ENCODE measurements around the gene MPO.
A peak's percentile ranks its signal among the peaks of the same experiment; 100 is the strongest.

Gene MPO, protein sequence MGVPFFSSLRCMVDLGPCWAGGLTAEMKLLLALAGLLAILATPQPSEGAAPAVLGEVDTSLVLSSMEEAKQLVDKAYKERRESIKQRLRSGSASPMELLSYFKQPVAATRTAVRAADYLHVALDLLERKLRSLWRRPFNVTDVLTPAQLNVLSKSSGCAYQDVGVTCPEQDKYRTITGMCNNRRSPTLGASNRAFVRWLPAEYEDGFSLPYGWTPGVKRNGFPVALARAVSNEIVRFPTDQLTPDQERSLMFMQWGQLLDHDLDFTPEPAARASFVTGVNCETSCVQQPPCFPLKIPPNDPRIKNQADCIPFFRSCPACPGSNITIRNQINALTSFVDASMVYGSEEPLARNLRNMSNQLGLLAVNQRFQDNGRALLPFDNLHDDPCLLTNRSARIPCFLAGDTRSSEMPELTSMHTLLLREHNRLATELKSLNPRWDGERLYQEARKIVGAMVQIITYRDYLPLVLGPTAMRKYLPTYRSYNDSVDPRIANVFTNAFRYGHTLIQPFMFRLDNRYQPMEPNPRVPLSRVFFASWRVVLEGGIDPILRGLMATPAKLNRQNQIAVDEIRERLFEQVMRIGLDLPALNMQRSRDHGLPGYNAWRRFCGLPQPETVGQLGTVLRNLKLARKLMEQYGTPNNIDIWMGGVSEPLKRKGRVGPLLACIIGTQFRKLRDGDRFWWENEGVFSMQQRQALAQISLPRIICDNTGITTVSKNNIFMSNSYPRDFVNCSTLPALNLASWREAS

DNA sequence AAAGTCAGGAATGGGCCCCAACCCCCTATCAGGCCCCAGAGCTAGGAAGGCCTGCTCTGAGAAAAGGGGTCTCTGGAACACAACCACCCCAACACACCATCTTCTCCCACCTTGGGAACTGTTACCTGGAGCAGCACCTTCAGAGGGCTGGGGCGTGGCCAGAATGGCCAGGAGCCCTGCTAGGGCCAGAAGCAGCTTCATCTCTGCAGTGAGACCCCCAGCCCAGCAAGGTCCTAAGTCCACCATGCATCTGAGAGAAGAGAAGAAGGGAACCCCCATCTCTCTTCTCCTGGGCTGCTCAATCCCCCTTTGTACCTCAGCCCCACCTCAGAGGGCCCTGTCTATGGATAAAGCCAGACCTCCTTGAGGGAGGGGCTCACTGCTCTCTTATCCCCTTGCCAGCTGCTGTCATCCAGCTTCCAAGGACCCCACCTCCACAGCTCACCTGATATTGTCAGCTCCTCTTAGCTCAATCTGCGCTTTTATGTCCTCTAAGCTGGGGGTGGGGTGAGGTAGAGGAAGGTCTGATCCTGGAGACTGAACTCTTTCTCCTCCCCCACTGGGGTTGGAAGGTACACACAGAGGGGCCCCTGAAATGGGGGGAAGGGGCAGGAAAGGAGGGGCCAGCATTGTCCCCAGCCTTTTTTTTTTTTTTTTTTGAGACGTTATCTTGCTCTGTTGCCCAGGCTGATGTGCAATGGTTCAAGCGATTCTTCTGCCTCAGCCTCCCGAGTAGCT, at the start of gene MPO:
Gene MPO, minus strand, starts transcription at position 456 of the 738 bp plus-strand sequence. Its CDS starts 177 bp downstream, at position 279.
- no peak for DNase-seq

DNA sequence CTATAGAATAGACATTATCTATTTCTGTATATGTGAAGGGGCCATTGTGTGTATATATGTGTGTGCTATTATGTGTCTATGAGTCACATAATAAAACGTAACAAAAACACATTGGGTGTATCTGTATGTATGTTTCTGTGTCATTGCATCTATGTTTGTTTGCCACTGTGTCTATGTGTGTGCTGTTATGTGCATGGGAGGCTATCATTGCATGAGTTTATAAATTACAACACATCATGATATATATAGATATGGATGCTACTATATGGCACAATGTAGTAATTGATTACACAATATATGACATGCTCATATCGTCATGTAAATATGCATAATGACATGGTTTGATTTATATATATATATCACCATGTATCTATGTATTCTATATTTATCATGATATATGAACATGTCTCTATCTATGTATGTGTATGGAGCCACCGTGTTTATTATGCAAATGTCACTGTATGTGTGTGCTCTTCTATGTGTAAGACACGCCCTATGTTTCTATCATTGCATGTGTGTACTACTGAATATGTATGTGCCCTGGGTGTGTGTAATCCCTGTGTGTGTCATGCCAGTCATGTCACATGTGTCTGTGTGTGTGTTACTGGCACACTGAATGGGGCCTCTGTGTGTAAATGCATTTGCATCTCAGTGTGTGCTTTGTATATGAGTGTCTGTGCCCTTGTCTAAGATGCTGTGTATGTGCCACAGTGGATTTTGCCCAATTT, 49.2 kb upstream of the MPO start:
- no peak for DNase-seq

DNA sequence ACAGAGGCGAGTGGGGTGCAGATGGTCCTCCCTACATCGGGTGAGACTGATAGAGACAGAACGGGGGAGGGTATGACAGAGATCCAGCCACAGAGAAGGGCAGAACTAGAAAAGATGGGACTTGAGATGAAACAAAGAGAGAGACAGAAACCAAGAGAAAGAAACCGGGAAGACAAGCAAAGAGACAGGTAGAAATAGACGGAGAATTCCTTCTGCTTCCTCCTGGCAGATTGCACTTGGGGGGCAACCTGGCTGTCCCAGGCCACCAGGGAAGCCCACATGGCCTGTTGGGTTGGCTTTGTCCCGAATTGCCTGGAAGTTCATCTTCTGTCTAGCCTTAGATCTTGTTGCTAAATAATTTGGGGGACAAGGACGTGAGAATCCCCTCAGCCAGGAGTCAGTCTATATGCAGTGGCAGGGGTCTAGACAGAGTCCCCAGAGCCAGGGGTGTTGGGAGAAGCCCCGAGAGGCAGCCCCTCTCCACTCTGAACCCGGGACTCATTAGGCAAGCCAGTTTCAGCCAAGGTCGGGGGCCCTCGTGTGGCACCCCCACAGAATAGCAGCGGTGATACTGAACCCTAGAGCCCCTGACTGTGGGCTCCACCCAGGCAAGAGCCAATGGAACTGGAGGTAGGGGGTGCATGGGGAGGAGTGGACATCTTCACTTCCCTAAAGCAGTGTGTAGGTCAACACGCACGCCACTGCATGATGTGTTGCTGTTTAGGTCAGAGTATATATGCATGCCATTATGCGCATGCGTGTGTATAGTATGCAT, 48.5 kb upstream of the MPO start:
- DNase-seq = peak; percentile 32

DNA sequence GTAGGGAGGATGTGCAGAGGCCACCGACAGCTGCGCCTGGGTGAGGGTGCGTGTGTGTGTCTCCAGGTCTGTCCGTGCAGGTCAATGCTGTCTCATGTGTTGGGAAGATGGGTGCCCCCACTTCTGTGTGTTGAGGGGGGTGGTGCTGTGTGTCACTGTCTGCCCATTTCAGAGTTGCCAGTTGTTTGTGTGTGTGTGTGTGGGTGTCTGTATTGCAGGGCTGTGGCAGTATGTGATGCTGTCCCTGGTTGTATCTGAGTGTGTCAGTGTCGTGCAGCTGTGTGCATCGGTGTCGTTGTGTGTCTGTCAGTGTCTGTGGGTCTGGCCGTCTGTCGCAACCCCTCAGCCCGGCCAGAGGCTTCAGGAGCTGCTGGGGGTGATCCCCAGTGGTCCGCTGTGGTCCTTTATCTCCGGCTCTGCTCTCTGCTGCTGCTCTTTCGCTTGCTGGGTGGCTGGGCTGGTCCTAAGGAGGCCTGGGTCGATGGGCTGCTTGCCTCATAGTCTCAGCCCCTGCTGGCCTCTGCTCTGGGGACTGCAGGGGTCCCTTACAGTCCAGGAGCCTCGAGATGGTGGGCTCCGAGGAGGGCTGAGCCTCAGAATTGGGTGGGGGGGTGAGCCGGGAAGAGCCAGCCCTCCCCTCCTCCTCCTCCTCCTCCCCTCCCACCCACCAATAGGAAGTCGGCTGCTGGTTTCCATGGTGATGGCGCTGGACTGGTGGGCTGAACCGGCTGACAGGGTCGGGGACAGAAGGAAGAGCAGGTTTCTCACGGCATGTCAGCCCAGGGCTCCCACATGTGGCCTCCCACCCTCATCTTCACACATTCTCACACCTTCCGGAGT, 47.7 kb upstream of the MPO start, which contains the start of gene TSPOAP1:
Gene TSPOAP1, minus strand, starts transcription at position 601 of the 840 bp plus-strand sequence. CDS start 875 bp downstream, outside the sequence.
- peak; percentile 48 for DNase-seq

DNA sequence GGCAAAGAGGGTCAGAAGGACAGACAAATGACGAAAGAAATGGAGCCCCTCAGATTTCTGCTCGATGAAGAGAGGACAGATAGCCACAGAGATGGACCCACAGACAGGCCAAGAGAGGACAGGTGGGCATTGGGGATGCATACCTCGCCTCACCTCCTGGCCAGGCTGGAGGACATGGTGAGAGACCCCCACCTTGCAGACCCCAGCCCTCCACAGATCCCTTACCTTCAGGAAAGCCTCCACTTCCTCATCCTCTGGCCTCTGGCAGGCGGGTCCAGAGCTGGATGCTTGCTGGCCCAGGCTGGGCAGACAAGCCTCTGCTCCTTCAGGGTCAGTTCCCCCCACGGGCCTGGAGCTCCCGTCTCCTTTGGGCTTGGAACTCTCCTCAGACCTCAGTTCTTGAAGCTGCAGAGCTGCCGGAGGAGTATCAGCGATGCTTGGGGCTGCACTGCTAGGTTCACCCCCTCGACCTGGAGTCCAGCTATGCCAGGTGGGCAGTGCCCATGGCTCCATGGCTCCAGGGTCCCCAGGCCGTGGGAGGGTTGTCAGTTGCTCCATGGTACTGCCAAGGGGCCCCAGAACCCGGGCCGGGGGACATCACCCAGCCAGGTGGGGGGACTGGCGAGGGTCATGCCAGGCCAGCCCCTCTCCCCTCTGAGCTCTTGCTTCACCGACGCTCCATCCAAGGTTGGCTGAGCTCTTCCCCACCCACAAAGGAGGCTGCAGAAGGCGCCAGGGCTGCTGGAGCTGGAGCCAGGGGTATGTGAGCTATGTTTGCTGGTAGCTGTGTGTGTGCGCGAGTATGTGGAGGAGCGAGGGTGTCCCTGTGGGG, 46.8 kb upstream of the MPO start:
- DNase-seq = peak; percentile 35

DNA sequence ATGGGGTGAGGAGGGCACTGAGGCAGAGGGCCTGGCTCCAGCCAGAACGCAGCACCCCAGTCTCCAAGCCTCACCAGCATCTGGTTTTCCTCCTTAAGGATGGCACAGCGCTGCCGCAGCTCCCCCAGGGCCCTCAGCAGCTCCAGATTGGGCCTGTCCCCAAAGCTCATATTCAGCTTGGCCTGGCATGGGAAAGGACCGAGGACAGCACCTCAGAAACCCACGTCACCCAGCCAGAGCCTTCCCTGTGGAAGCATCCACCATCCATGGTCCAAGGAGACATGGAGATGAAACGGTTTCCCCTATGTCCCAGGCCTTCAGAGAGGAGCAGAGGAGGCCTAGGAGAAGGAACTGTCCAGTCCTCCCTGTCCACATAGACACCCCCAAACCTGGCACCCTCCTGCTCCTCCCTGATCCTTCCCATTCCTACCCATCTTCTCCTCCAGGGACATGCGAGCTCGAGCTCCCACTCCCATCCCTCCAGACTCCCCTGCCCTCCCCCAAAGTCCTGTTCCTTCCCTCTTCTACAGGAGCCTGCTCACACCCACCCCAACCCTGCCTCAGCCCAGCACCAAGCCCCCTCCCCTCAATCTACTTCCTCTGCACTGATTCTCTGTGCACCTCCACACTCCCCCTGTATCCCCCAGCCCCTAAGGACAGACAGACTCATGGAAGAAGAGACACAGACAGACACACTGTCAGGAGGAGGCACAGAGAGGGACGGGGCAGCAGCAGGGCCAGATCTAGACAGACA, 46.1 kb upstream of the MPO start:
- DNase-seq = no peak

DNA sequence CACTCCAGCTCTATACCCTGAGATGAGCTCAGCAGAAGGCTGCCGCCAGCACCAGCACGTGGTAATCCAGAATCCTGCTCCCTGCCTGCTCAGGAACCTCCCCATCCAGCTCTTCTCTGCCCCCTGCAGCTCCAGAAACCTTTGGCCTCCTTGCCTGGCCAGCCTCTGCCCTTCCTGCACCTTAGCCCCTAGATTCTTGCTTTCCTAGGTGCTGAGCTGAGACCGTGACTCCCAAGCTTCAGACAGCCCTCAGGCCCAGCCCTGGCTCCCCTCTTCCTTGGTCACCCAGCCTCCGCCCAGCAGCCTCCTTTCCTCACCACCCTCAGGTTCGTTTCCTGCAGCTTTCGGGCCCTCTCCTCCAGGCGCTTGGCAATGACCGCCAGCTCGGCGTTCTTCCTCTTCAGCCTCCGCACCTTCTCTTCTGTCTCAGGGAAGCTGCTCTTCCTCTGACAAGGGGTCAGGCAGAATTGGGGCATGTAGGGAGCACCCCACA, 45.3 kb upstream of the MPO start:
- no peak for DNase-seq

DNA sequence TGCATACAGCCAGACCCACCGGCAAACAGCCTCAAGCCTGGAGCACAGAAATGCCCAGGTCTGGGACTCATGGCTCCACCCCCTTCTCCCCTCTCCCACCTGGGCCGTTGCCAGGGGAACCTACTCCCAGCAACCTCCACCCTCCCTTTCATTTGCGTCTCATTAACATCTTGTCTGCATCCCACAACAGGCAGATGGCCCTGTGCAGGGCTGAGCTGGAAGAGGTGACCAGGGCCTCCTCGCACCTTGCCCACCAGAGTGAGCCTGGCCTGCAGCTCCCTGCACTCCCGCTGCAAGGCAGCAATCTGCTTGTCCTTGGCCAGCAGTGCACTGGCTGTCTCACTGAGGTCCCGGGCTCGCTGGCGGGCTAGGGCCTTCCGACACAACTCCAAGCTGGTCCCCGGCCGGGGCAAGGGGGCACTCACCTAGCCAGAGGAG, 44.6 kb upstream of the MPO start:
- DNase-seq = no peak

DNA sequence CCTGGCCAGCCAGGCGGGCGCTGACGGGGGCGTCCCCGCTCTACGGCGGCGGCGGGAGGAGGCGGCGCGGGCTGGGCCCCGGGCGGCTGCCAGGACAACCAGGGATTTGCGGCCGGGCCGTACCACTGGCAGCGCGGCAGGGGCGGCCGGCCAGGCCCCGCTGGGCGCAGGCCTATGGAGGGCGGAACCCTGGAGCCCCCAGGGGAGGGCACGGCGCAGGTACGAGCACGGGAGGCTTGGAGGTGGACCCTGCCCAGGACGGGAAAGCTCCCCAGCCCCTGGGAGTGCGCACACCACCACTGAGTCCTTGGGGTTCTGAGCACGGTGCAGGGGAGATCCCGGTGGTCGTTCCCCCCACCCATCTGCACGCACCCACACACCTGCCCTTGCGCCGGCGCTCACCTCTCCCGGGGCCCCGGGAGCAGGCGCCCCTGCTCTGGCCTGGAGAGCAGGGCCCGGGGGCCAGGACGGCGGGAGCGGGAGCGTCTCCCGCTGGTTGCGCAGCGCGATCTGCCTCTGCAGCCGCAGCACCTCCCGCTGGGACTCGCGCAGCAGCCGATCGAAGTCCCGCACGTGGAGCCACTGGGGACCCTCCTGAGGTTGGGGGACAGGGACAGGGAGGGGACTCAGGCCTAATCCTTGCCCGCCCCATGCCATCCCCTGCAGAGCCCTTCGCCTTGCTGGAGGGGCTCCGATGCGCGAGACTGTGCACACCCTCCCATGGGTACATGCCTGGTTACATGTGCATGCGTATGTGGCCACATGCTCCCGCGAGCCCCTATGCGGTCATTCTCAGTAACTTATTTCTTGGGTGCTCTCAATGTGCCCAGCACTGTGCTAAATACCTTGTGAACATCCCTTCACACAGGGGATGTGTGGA, 43.9 kb upstream of the MPO start:
- peak; percentile 49 for DNase-seq

DNA sequence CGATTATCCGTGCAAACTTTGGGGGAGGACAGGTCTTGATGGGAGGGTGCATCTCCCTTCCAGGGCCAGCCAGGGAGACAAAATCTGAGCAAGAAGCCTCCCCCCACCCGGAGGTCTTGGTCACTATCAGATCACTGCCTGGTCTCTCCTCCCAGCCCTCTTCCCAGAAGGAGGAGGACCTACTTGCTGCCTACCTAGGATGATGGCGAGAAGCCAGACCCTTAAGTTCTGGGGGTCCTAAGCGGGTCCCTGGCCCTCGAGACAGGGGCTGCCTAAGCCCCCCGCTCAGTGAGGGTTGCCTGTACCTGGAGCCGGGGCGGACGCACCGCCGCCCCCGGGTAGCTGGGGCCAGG, 43.3 kb upstream of the MPO start:
- DNase-seq = no peak

DNA sequence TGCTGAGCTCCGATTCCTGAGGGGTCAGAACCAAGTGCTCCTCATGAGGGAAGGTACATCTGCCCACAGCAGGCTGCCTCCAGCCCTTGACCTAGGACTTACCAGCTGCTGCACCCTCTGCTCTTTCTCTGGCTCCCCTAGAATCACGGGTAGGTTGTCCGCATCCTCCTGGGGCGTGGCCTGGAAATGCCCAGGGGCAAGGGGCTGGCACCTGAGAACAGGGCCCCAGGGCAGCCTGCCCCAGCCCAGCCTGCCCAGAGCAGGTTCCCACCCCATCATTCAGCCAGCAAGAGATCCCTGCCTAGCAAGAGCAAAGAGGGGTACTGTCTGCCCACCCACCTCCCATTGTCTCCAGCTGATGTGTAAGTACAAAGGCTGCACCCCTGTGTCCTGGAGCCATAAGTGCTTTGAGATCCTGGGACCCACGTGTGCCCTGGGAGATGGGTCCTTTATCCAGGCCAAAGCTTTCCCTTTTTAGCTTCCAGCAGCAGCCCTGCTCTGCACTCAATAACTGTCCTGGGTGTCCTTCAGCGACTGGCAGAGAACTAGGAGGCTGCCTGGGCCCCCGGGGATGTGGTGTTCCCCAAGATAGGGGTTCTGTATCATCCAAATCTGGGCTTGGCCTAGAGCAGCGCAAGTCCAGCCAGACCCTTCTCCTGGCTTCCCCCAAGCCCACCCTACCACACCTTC, 42.8 kb upstream of the MPO start:
- no peak for DNase-seq

DNA sequence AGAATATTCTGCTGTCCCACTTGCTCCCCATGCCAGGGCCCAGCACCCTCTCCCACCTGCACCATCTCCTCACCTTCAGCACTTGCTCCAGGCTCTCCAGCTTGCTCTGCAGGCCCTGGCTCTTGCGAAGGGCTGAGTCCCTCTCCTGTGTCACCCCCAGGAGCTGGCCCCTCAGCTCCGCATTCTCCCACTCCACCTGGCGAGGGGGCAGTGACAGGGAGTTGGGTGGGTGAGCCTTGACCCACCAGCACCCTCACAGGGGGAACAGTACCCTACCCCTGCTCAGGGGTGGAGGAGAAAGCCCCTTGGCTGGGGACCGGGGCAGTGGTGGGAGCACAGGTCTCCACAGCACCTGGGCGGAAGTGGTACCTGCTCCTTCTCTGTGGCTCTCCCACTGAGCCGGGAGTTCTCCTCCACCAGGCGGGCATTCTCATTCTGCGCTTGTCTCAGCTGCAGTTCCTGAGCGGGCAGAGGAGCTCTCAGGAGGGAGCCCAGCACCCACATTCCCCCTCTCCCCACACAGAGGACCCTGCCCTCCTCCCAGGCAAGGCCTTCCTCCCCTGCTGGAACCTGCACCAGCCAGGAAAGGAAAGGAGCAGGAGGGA, 41.9 kb upstream of the MPO start:
- DNase-seq = no peak

DNA sequence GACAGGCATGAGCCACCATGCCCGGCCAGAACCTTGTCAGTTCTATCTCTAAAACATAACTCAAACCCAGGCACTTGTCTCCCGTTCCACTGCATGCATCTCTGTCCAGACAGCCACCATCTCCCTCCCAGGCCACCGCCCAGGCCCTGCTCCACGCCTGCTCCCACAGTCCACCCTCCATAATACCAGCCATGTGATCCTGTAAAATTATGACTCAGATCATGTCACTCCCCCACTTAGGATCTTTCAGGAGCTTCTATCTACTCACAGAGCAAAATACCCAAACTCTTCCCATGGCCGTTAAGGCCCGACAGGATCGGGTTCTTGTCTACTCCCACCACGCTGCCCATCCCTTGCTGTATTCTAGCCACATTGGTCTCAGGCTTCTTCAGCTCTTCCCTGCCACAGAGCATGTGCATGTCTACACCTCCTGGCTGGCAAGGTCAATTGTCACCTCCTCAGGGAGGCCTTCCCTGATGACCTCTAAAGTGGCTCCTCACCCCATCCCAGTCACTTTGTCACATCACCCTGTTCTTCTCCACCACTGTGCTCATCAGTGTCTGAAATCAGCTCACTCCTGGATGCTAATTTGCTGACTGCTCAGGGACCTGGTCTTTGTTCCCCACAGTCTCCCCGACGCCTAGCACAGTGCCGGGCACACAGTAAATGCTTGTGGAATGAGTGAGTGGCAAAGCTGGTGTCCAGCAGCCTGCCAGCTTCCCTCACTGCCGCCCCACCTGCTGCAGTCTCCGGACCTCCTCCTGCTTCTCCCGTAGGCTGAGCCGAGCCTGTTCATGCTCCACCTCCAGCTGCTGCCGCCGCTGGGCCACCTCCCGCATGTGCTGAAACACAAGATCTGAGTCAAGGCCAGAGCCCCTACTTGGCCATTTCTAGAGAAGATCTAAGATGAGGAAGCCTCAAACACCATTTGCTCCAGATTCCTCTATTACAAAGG, 41.1 kb upstream of the MPO start:
- DNase-seq = no peak

DNA sequence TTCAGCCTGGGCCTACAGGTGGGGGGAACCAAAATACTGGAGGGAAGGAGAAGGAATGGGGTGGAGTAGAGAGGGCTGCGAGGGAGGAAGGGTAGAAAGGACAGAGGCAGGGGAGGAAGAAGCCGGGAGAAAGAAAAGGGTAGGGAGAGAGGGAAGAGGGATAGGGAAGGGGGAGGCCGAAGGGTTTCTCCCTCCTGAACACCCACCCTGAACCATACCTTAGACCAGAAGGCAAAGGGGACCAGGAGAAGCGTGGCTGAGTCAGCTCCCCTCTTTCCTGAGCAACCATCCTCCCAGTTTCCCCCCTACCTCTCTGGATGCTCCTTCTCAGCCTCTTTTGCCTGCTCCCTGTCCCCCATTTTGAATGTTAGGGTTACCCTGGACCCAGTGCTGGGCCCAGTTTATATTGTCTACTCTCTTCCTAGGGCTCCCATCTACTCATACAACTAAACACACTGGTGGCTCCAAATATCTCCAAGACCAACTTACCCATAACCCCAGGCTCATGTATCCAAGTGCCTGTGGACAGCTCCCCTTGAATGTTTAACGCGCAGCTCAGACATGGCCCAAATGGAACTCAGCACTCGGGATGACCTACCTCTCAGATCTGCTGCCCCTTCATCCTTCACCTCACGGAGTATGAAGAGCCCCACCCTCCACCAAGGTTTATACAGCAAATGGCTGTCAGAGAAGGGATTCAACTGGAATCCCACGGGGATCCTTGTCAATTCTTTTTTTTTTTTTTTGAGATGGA, 40.0 kb upstream of the MPO start:
- no peak for DNase-seq

DNA sequence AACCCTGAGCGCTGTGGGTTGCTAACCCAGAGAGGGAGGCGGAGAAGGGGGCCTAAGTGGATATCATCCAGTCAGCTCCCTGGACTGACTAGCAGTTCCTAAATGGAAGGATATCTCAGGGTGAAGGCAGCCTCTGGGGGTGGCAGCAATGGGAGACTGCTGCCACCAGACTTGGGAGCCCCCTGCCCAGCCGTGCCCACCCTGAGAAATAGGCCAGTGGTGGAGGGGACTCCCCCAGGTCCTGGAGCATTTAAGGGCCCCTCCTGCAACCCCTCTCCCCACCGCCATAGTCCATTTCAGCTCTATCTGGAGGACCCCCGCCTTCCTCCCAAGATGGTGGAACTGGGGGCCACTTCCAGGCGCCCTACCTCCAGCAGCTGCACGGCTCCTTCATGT, 39.4 kb upstream of the MPO start:
- DNase-seq = no peak

All from fibroblast of skin of right quadriceps (primary cell).